Bronchial epithelial cell (primary cell): ENCODE data around the gene GFAP. TPM values are rescaled to one million over a fixed set of nuclear protein-coding genes. Genes with fewer than 3 reads are reported as not detected.

Experiments used
- DNase-seq: peaks from one replicate; pipeline ENCODE4 v3.0.0-alpha.2; 2010; ENCODE audit warnings: low read depth
- FAIRE-seq: peaks from 2 replicates; lab custom pipeline; 2011; peaks lifted over from hg19 to GRCh38; lab: Jason Lieb, UNC
- H3K27me3 ChIP-seq: 2 replicates; pipeline ENCODE4 v1.5.1; 2011; ENCODE audit warnings: low read length; ENCODE audit not compliant: control insufficient read depth, insufficient read depth
- H3K36me3 ChIP-seq: 2 replicates; pipeline ENCODE4 v1.5.1; 2011; ENCODE audit warnings: low read length; ENCODE audit not compliant: control insufficient read depth, insufficient read depth
- H3K4me3 ChIP-seq: 2 replicates; pipeline ENCODE4 v1.5.1; 2011; ENCODE audit warnings: mild to moderate bottlenecking, low read depth, low read length, control low read depth
- total RNA-seq: library from RNA; depleted of rRNA; stranded (reverse); fragments of >200 nt; gene quantifications from 2 replicates; pipeline ENCODE4 v1.2.1, GENCODE V29; 2014
- TF ChIP-seq, protein P1 (sequence below): IDR thresholded peaks from 2 replicates; pipeline ENCODE4 v1.5.1; 2011; ENCODE audit warnings: mild to moderate bottlenecking, moderate library complexity, low read length, control low read depth, inconsistent platforms; ENCODE audit not compliant: insufficient read depth, severe bottlenecking

The GFAP gene
- total RNA-seq, 1 donor from 2014 or later = not detected

DNA sequence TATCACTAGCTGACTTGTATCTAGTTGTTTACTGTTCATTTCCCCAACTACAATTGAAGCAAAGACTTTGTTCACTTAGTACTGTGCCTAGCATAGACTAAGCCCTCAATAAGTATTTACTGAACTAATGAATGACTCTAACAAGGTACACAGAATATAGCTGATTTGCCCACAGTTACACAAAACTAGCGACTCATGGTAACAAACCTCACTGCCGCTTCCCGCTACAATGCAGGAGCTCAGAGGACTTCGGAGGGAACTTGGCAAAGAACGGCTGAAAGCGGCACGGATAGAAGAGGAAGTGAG lies 16.6 kb downstream of the GFAP start:
- no peak for FAIRE-seq

DNA sequence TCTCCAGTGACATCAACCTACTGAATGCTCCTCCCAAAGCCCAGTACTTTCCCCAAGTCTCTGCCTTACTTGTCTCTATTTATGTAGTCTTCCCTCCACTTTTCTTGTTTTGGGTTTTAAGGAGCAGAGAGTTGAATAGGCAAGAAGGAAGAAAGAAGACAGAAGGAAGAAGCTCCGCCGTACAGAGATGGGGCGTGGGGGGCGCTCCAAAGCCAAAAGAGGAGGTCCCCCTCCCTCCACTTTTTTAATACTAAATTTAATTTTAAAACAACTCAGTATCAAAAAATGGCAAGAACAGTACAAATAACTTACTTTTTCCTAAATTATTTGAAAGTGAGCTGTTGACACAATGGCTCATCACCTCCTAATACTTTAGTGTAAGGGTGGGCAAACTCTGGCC lies 20.7 kb downstream of the GFAP start:
- TF ChIP-seq, protein P1, sequence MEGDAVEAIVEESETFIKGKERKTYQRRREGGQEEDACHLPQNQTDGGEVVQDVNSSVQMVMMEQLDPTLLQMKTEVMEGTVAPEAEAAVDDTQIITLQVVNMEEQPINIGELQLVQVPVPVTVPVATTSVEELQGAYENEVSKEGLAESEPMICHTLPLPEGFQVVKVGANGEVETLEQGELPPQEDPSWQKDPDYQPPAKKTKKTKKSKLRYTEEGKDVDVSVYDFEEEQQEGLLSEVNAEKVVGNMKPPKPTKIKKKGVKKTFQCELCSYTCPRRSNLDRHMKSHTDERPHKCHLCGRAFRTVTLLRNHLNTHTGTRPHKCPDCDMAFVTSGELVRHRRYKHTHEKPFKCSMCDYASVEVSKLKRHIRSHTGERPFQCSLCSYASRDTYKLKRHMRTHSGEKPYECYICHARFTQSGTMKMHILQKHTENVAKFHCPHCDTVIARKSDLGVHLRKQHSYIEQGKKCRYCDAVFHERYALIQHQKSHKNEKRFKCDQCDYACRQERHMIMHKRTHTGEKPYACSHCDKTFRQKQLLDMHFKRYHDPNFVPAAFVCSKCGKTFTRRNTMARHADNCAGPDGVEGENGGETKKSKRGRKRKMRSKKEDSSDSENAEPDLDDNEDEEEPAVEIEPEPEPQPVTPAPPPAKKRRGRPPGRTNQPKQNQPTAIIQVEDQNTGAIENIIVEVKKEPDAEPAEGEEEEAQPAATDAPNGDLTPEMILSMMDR = no peak
- no peak overlapping the region for H3K4me3 ChIP-seq
- no peaks in the 10 kb centered on the region for H3K27me3 ChIP-seq
- FAIRE-seq = no peak
- no peak for DNase-seq
- H3K36me3 ChIP-seq = peaks cover 6% of the 10 kb centered on the region

More for the DNA sequence above, 16.6 kb downstream of the GFAP start:
- peak; percentile 34 for DNase-seq
- TF ChIP-seq, protein P1 = no peak
- H3K36me3 ChIP-seq = no peaks in the 10 kb centered on the region
- H3K27me3 ChIP-seq = no peaks in the 10 kb centered on the region
- H3K4me3 ChIP-seq = peak overlapping the region; percentile 82

DNA sequence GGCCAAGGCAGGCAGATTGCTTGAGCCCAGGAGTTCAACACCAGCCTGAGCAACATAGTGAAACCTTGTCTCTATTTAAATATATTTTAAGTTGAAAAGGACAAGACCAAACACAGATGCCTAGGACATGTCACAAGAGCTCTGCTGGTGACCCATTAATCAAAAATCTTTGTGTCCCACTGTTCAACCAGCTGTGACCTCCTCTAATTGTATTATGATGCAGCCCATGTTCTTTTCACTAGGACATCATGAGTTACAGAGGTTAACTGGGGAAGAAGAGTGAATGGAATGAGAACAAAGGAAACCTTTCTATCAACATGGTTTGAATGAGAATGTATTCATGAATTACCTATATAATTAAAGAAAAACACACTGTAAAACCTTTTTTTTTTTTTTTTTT lies 23.1 kb downstream of the GFAP start:
- DNase-seq (no peak), FAIRE-seq (no peak)
- Histone ChIP-seq H3K27me3 (no peaks in the 10 kb centered on the region), H3K36me3 (peaks cover 6% of the 10 kb centered on the region), H3K4me3 (no peak overlapping the region)
- TF ChIP-seq, protein P1 = no peak

DNA sequence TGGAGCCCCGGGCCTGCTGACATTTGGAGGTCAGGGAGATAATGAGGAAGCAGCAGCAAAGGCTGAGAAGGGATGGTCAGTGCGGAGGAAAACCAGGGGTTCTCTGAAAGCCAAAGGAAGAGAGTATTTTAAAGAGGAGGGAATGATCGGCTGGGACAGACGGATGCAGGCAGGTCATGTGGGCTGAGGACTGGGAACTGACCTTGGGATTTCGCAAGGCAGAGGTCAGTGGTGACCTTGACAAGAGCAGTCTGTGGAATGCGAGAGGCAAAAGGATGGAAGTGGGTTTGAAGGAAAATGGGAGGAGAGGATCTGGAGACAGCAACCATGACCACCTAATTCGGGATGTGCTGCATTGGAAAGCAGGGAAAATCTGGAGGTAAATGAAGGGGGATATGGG lies 26.3 kb downstream of the GFAP start:
- Histone ChIP-seq H3K27me3 (no peaks in the 10 kb centered on the region), H3K4me3 (no peak overlapping the region), H3K36me3 (peaks cover 18% of the 10 kb centered on the region)
- no peak for FAIRE-seq
- DNase-seq = no peak
- TF ChIP-seq, protein P1 = no peak

DNA sequence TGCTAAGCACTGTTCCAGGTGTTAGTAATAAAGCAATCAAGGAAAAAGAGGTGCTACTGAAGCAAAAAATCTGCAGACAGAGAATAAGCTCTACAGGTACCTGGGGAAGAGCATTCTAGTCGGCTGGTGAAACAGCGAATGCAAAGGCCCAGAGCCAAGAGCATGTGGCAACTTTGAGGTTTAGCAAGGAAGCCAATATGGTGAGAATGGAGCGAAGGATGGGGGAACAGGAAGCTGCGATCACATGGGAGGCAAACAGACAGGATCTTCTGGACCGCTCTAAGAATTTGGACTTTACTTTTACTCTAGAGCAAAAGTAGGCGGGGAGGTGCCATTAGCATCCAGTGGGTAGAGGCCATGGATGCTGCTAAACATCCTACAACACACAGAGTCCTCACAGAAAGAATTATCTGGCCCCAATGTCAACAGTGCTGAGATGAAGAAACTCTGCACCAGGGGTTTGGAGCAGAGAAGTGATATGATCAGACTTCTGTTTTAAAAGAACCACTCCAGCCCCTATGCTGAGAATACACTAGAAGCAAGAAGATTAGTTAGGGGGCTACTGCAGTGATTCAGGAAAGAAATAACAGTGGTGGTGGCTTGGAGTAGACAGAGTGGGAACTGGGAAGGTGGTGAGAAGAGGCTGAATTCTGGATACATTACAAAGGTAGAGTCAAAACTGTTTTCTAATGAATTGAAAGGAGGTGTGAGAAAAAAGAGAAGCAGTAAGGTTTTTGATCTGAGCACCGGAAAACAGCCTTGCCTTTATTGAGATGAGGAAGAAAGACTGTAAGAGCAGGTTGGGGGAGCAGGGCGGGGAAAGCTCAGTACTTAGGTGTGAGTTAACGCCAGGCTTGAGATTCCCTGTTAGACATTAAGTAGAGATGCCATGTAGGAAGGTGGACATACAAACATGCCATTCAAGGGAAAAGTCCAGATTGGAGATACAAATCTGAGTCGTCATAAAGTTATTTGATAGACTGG lies 27.0 kb downstream of the GFAP start:
- no peak for FAIRE-seq
- DNase-seq = no peak
- no peaks in the 10 kb centered on the region for H3K27me3 ChIP-seq
- TF ChIP-seq, protein P1 = no peak
- H3K36me3 ChIP-seq = peaks cover 19% of the 10 kb centered on the region
- H3K4me3 ChIP-seq = no peak overlapping the region

DNA sequence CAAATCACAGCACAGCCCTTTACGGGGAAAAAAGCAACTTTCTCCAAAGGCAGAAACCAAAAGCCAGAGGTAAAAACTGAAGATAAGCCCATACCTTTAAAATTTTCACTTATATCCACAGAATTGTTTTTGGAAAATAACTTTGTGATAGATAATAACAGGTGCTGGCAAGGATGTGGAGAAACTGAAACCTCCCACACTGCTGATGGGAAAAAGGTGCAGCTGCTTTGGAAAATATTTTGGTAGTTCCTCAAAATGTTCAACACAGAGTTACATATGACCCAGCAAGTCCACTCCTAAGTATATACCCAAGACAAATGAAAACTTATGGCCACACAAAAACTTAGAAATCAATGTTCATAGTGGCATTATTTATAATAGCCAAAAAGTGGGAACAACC lies 28.3 kb downstream of the GFAP start:
- DNase-seq = no peak
- FAIRE-seq = no peak
- TF ChIP-seq, protein P1 = no peak
- Histone ChIP-seq H3K4me3 (no peak overlapping the region), H3K36me3 (peaks cover 18% of the 10 kb centered on the region), H3K27me3 (no peaks in the 10 kb centered on the region)
